ENCODE results near the gene UQCRQ. TPM values are rescaled to one million over a fixed set of nuclear protein-coding genes. Genes with fewer than 3 reads are reported as not detected.

UQCRQ gene
- total and polyA plus RNA-seq, 11 donors, result 539 to 2,165 (median 1,454) TPM

- Histone ChIP-seq H3K36me3 (peaks cover 0 to 12% (median 0%) of the 10 kb centered on the region in 9 donors), H3K4me1 (peaks cover 0 to 36% (median 15%) of the 10 kb centered on the region in 12 donors), H3K9me3 (no peaks in the 10 kb centered on the region), H3K27ac (no peak overlapping the region), H3K27me3 (peaks cover 0 to 39% (median 0%) of the 10 kb centered on the region in 9 donors), H3K4me3 (no peak overlapping the region)
- ATAC-seq, result no peak
- no peak for TF ChIP-seq CTCF (IDR thresholded peaks at IDR 0.05)
- TF ChIP-seq POLR2A (IDR thresholded peaks at IDR 0.05), result no peak
- no peak for DNase-seq
- 85 to 97% (median 93%) methylated on average over 4 of the region's 4 CpGs for WGBS, 4 donors
- intact Hi-C loops (cut with DNase I), result loop anchor here in 7 of 10 donors (5.0 to 10.0 kb wide), 7 partner anchors 34 to 443 kb away; partner anchors contain the start of genes GDF9 (in 1 of the 7) and UQCRQ (in 1 of the 7)
Observed at GRCh38 chr5:132827943-132828673, 38.3 kb upstream of the UQCRQ start.

GRCh38 chr5:132828846-132829494 is 37.5 kb upstream of the UQCRQ start:
- TF ChIP-seq CTCF (IDR thresholded peaks at IDR 0.05) (no peak), POLR2A (IDR thresholded peaks at IDR 0.05) (no peak)
- Histone ChIP-seq H3K4me3 (peak overlapping the region in 10 of 12 donors; percentile 69 to 90 (median 80)), H3K9me3 (no peaks in the 10 kb centered on the region), H3K27ac (no peak overlapping the region), H3K4me1 (peaks cover 0 to 33% (median 13%) of the 10 kb centered on the region in 12 donors), H3K36me3 (peaks cover 0 to 12% (median 0%) of the 10 kb centered on the region in 9 donors), H3K27me3 (peaks cover 0 to 34% (median 0%) of the 10 kb centered on the region in 9 donors)
- WGBS, 4 donors, result 70 to 81% (median 76%) methylated on average over 4 of the region's 4 CpGs
- DNase-seq (no peak), ATAC-seq (no peak)
- intact Hi-C loops (cut with DNase I), result loop anchor here in 7 of 10 donors (5.0 to 10.0 kb wide), 7 partner anchors 33 to 444 kb away; partner anchors contain the start of genes GDF9 (in 1 of the 7) and UQCRQ (in 1 of the 7)

GRCh38 chr5:132829742-132830435 is 36.6 kb upstream of the UQCRQ start:
- ATAC-seq (peak; percentile 75 to 92 (median 88)), DNase-seq (peak; percentile 75 to 89 (median 82))
- intact Hi-C loops (cut with DNase I), result loop anchor here (1.0 to 10.0 kb wide), 12 partner anchors 32 to 445 kb away; partner anchors contain the start of genes GDF9 (in 7 of the 10) and UQCRQ (in 7 of the 10)
- Histone ChIP-seq H3K27me3 (peaks cover 0 to 25% (median 0%) of the 10 kb centered on the region in 9 donors), H3K36me3 (peaks cover 0 to 3% (median 0%) of the 10 kb centered on the region in 9 donors), H3K9me3 (no peaks in the 10 kb centered on the region), H3K4me1 (peaks cover 0 to 33% (median 13%) of the 10 kb centered on the region in 12 donors), H3K4me3 (peak overlapping the region; percentile 54 to 90 (median 78)), H3K27ac (peak overlapping the region; percentile 63 to 91 (median 84))
- TF ChIP-seq CTCF (IDR thresholded peaks at IDR 0.05) (peak; percentile 76 to 96 (median 90)), POLR2A (IDR thresholded peaks at IDR 0.05) (peak in 1 of 2 donors; percentile 15)
- whole genome bisulfite sequencing, 4 donors, result 0 to 3% (median 2%) methylated on average over 16 to 75 of the region's 75 CpGs

Data from heart left ventricle (tissue), 16 donors.